ENCODE measurements around the gene TENM3. TPM values are rescaled to one million over a fixed set of nuclear protein-coding genes. Genes with fewer than 3 reads are reported as not detected.

Gene TENM3
- polyA plus RNA-seq, 1 experiment = 54.9 TPM

- peaks cover 12% of the 10 kb centered on the region for H3K27me3 ChIP-seq (ENCODE audit: control insufficient read depth, insufficient read depth, low read length)
- CTCF ChIA-PET = no interaction called here
- no peak for TF ChIP-seq CTCF (IDR thresholded peaks at IDR 0.05; ENCODE audit: low read depth, low read length)
- no peak for DNase-seq (ENCODE audit: low read depth, low spot score)
- POLR2A ChIA-PET = no interaction called here
- no peak overlapping the region for H3K27ac ChIP-seq (ENCODE audit: low read depth, low read length)
- no peak overlapping the region for H3K4me3 ChIP-seq (ENCODE audit: low read depth, low read length)
- H3K9me3 ChIP-seq (ENCODE audit: control insufficient read depth, insufficient read depth, low read length) = peaks cover 5% of the 10 kb centered on the region
These were observed 604.6 kb downstream of the TENM3 start for GRCh38 chr4:182847576-182848450.

- peaks cover 11% of the 10 kb centered on the region for H3K27me3 ChIP-seq (ENCODE audit: control insufficient read depth, insufficient read depth, low read length)
- ChIA-PET CTCF (no interaction called here), POLR2A (no interaction called here)
- H3K27ac ChIP-seq (ENCODE audit: low read depth, low read length) = no peak overlapping the region
- H3K9me3 ChIP-seq (ENCODE audit: control insufficient read depth, insufficient read depth, low read length) = peaks cover 8% of the 10 kb centered on the region
- no peak for TF ChIP-seq CTCF (IDR thresholded peaks at IDR 0.05; ENCODE audit: low read depth, low read length)
- no peak for DNase-seq (ENCODE audit: low read depth, low spot score)
- H3K4me3 ChIP-seq (ENCODE audit: low read depth, low read length) = no peak overlapping the region
These were observed 605.5 kb downstream of the TENM3 start for GRCh38 chr4:182848685-182849084.

Small RNAs within 50 kb of the gene (small RNA-seq; reads per million reads assigned to genes)
- gene RN7SKP67 (ENCODE audit: insufficient read length, low read depth) = not detected
- not detected for gene RNU2-34P (ENCODE audit: insufficient read length, low read depth)
